Activated naive CD8-positive, alpha-beta T cell treated with anti-CD3 and anti-CD28 coated beads, Interleukin-2, amount 10 ng/mL, durations not matched to agents 7 days and 5 days (primary cell): ENCODE results near the gene RGS21. TPM values are rescaled to one million over a fixed set of nuclear protein-coding genes. Genes with fewer than 3 reads are reported as not detected.

Source experiments
- ATAC-seq: fragments of 150-1000 bp; cut with Tn5 transposase; one replicate; pipeline ENCODE4 v1.10.0; 2021; ENCODE audit warnings: low read depth, moderate library complexity
- POLR2A ChIA-PET: fragments of 350-600 bp; sonication (Branson Sonifier 250); formaldehyde crosslinking; loops from one replicate; lab custom pipeline; 2021; ENCODE audit warnings: antibody characterized with exemption; lab: Charles Lee
- DNase-seq: peaks from one replicate; pipeline ENCODE4 v3.0.0; 2021
- H3K27ac Mint-ChIP-seq: one replicate; pipeline ENCODE4 v1.8.0; 2022; ENCODE audit warnings: mild to moderate bottlenecking, mixed read lengths
- H3K27me3 Mint-ChIP-seq: one replicate; pipeline ENCODE4 v1.8.0; 2022; ENCODE audit warnings: mild to moderate bottlenecking, moderate library complexity, mixed read lengths
- H3K36me3 Mint-ChIP-seq: one replicate; pipeline ENCODE4 v1.8.0; 2021; ENCODE audit warnings: mild to moderate bottlenecking, mixed read lengths
- H3K4me1 Mint-ChIP-seq: one replicate; pipeline ENCODE4 v1.8.0; 2021; ENCODE audit warnings: mixed read lengths
- H3K4me3 Mint-ChIP-seq: one replicate; pipeline ENCODE4 v1.8.0; 2022; ENCODE audit warnings: mild to moderate bottlenecking, moderate library complexity, mixed read lengths
- H3K9me3 Mint-ChIP-seq: one replicate; pipeline ENCODE4 v1.8.0; 2021; ENCODE audit warnings: mixed read lengths
- total RNA-seq, 2 experiments: library from RNA; stranded (reverse); gene quantifications; one replicate each; pipeline ENCODE4 v1.2.3, GENCODE V29; 2021

RGS21 gene
- total RNA-seq, 2 experiments from 2014 or later: not detected

DNA sequence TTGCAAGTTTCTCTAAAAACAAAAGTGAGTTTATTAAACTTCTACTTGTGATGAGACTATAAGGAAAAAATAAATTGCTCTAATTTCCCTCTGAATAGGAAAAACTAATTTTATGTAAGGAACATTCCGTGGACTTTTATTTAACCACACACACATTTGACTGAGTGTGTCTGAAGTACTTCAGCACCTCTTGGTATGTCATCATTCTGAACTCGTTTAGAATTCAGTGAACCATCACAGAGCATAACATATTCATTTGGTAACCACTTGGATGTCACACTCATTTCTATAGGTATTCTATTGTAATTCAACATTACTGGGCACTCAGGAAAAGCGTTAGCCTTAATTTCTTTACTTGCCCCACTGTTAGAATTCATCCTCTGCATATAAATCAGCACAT is 79.1 kb downstream of the RGS21 start:
- H3K4me1 Mint-ChIP-seq: no peaks in the 10 kb centered on the region
- POLR2A ChIA-PET: no interaction called here
- ATAC-seq (no peak), DNase-seq (no peak)
- H3K9me3 Mint-ChIP-seq: no peaks in the 10 kb centered on the region
- H3K4me3 Mint-ChIP-seq: no peak overlapping the region
- H3K27ac Mint-ChIP-seq: no peak overlapping the region
- no peaks in the 10 kb centered on the region for H3K27me3 Mint-ChIP-seq
- H3K36me3 Mint-ChIP-seq: no peaks in the 10 kb centered on the region

DNA sequence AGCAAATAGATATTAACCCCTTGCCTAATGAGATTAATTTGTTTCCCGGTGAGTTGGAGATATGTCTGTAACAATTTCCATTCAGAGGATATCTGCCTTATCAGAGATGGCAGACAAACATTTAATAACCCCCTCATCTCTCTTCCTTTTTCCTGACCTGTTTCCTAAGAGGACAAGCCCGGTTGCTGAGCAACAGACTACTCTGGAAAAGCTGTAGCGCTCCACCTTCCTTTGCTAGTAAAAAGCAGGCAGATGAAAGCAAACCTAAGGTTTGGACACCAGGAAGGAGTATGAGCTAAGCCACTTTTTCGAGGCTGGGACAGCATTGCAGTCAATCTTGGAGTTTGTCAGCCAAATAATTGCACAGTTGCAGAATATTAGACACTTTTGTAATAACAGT is 82.4 kb downstream of the RGS21 start:
- ATAC-seq: no peak
- Mint-ChIP-seq H3K4me1 (no peaks in the 10 kb centered on the region), H3K27ac (no peak overlapping the region), H3K4me3 (no peak overlapping the region), H3K36me3 (no peaks in the 10 kb centered on the region), H3K9me3 (no peaks in the 10 kb centered on the region), H3K27me3 (no peaks in the 10 kb centered on the region)
- POLR2A ChIA-PET: no interaction called here
- DNase-seq: no peak

DNA sequence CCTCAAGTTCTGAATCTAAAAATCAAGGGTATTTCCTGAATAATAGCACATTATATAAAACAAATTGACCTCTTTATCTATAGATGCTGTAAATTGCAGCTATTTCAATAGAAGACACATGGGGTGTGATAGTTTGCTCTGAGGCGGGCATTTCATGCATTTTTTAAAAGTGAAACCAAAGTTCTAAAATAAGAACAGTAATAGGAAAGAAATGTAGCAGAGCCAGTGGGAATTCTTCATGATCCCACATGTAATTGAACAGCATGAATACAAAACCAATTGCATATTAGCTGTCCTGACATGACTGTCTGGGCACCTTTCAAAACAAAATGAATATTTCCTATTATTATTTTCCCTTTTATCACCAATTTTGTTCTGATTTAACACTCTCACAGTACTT is 85.0 kb downstream of the RGS21 start:
- POLR2A ChIA-PET: no interaction called here
- Mint-ChIP-seq H3K4me3 (no peak overlapping the region), H3K9me3 (no peaks in the 10 kb centered on the region), H3K27me3 (no peaks in the 10 kb centered on the region), H3K36me3 (no peaks in the 10 kb centered on the region), H3K27ac (no peak overlapping the region), H3K4me1 (no peaks in the 10 kb centered on the region)
- ATAC-seq: no peak
- DNase-seq: no peak

DNA sequence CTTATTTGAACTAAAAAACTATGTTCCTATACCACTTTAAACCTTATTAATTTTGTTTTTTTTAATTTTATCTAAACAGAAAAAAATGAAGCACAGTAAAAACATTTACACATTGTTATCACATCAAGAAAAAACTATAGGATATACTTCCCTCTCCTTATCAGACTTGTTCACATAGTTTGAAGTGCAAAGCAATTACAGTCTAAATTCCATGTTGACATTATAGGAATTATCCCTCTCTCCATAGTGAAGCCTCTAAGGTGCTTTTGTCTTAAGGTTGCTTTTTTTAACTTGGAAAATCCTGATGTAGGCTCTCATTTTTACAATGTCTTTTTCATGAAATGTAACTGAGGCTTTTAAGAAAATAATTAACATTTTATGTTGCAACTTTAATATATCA is 85.8 kb downstream of the RGS21 start:
- Mint-ChIP-seq H3K4me3 (no peak overlapping the region), H3K4me1 (no peaks in the 10 kb centered on the region), H3K27me3 (no peaks in the 10 kb centered on the region), H3K36me3 (no peaks in the 10 kb centered on the region), H3K27ac (no peak overlapping the region), H3K9me3 (no peaks in the 10 kb centered on the region)
- DNase-seq (no peak), ATAC-seq (no peak)
- POLR2A ChIA-PET: no interaction called here

DNA sequence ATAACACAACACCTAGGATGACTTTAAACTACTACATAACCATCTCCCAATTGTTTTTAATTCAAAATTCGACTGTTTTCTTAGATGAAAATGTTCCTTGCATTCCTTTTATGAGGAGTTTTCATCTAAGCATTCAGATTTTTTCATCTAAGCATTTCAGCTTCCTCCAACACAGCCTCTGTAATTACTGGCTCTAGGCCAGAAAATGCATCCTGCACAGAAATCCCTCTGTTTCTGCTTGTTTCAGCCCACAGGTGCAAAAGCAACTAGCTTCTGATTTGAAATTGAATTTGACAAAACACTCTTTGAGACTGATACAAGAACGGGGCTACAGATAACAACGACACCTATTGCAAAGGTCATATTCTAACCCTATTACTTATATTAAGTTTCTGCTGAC is 90.4 kb downstream of the RGS21 start:
- POLR2A ChIA-PET: no interaction called here
- no peak for DNase-seq
- Mint-ChIP-seq H3K27ac (no peak overlapping the region), H3K36me3 (no peaks in the 10 kb centered on the region), H3K4me1 (no peaks in the 10 kb centered on the region), H3K27me3 (no peaks in the 10 kb centered on the region), H3K4me3 (no peak overlapping the region), H3K9me3 (no peaks in the 10 kb centered on the region)
- no peak for ATAC-seq

Other genes with a start within 250 kb of the RGS21 start
- gene RGS18, start 158.5 kb upstream of the RGS21 start, total RNA-seq: under 1 TPM; 0.28 to 0.62 TPM